Lung (tissue), 12 donors: Measurements from ENCODE around the gene SSH2. TPM values are rescaled to one million over a fixed set of nuclear protein-coding genes. Genes with fewer than 3 reads are reported as not detected.
A peak's percentile ranks its signal among the peaks of the same experiment; 100 is the strongest.

Experiments
- ATAC-seq: fragments of 200-7000 bp; cut with Tn5 transposase; one replicate; pipeline ENCODE4 v1.9.1; 2020; ENCODE audit warnings: moderate number of reproducible peaks; ENCODE audit not compliant: insufficient read depth, low FRiP score
- DNase-seq, 3 donors: peaks; one replicate each; pipeline ENCODE4 v3.0.0-alpha.2; 2013 to 2017
- H3K27ac ChIP-seq, 2 donors: one replicate each; pipeline ENCODE4 v1.5.1; 2013; ENCODE audit warnings: mild to moderate bottlenecking in 2 of 2, moderate library complexity in 2 of 2, control low read depth in 1 of 2, inconsistent platforms in 1 of 2, low read depth in 1 of 2, low read length in 1 of 2
- H3K27me3 ChIP-seq, 3 donors: one replicate each; pipeline ENCODE4 v1.5.1; 2013; ENCODE audit warnings: low read length in 2 of 3; ENCODE audit not compliant: control insufficient read depth in 3 of 3, insufficient read depth in 3 of 3
- H3K36me3 ChIP-seq, 4 donors: one replicate each; pipeline ENCODE4 v1.5.1; 2013; ENCODE audit warnings: low read length in 4 of 4, mild to moderate bottlenecking in 1 of 4, moderate library complexity in 1 of 4; ENCODE audit not compliant: control insufficient read depth in 4 of 4, insufficient read depth in 4 of 4
- H3K4me1 ChIP-seq, 5 donors: one replicate each; pipeline ENCODE4 v1.5.1; 2013; ENCODE audit warnings: low read length in 5 of 5, mild to moderate bottlenecking in 2 of 5, moderate library complexity in 1 of 5; ENCODE audit not compliant: control insufficient read depth in 5 of 5, insufficient read depth in 5 of 5
- H3K4me3 ChIP-seq: one replicate; pipeline ENCODE4 v1.5.1; 2013; ENCODE audit warnings: mild to moderate bottlenecking, control low read depth, moderate library complexity
- H3K9ac ChIP-seq, 2 donors: one replicate each; pipeline ENCODE4 v1.5.1; 2013; ENCODE audit warnings: low read length in 2 of 2, control low read depth in 1 of 2; ENCODE audit not compliant: insufficient read depth in 1 of 2
- H3K9me3 ChIP-seq, 4 donors: one replicate each; pipeline ENCODE4 v1.5.1; 2013; ENCODE audit warnings: low read length in 3 of 4, mild to moderate bottlenecking in 1 of 4, moderate library complexity in 1 of 4; ENCODE audit not compliant: control insufficient read depth in 4 of 4, insufficient read depth in 3 of 4
- CTCF ChIP-seq: IDR thresholded peaks from 2 replicates; pipeline ENCODE4 v1.5.1; 2012; ENCODE audit warnings: mild to moderate bottlenecking; ENCODE audit errors: control extremely low read depth, extremely low read depth
- WGBS, 2 donors: extraction: QIAGEN DNeasy Blood & Tissue Kit; methylation state at CpG; one replicate each; pipeline ENCODE4 v1.1.7; 2013; 5-methylcytosine and 5-hydroxymethylcytosine counted together
- polyA plus RNA-seq, 2 donors: library from polyadenylated mRNA; stranded (reverse); fragments of 200-250 nt; gene quantifications; one replicate each; pipeline ENCODE4 v1.2.1, GENCODE V29; 2013
- total RNA-seq, 2 donors: library from RNA; depleted of rRNA in 1 of 2; stranded (reverse); fragments of >200 nt in 1 of 2; gene quantifications; one replicate each; pipeline ENCODE4 v1.2.1, GENCODE V29; 2014 to 2021
- donor health status: control.
- donor health status: control.
- donor health status: Bipolar disorder and iron deficiency.
- donor health status: healthy.
- donor health status: DM: yes; HTN: yes; CAD: no.

Gene SSH2
- total and polyA plus RNA-seq, 4 donors = 23.4 to 69.4 (median 41.1) TPM

GRCh38 chr17:29590411-29591145 is 339.4 kb downstream of the SSH2 start:
- ATAC-seq (no peak), DNase-seq (peak in 1 of 3 donors; percentile 17)
- WGBS, 2 donors = 38 to 40% methylated on average over 30 of the region's 30 CpGs
- Histone ChIP-seq H3K27me3 (no peaks in the 10 kb centered on the region), H3K4me3 (no peak overlapping the region), H3K27ac (peak overlapping the region; percentile 51 to 89), H3K9me3 (no peaks in the 10 kb centered on the region), H3K9ac (no peak overlapping the region), H3K4me1 (peaks cover 10 to 74% (median 31%) of the 10 kb centered on the region in 5 donors), H3K36me3 (no peaks in the 10 kb centered on the region)
- no peak for TF ChIP-seq CTCF

- peak; percentile 87 to 94 (median 88) for DNase-seq
- Histone ChIP-seq H3K27ac (peak within 1 kb of the TSS; percentile 82 to 92), H3K9me3 (no peaks in the 10 kb centered on the region), H3K4me3 (peak within 1 kb of the TSS; percentile 80), H3K4me1 (peaks cover 10 to 75% (median 31%) of the 10 kb centered on the region in 5 donors), H3K9ac (peak within 1 kb of the TSS in 1 of 2 donors; percentile 71), H3K36me3 (no peaks in the 10 kb centered on the region), H3K27me3 (no peaks in the 10 kb centered on the region)
- 5 to 7% methylated on average over 44 to 70 of the region's 70 CpGs for WGBS, 2 donors
- peak; percentile 80 for ATAC-seq
- TF ChIP-seq CTCF = no peak
Observed at GRCh38 chr17:29589524-29590410, 340.3 kb downstream of the SSH2 start, which contains the start of gene GIT1. Gene GIT1 (minus strand): TSS chr17:29589648. CDS start chr17:29589378, 270 bp downstream.

GRCh38 chr17:29588562-29589411 is 341.2 kb downstream of the SSH2 start:
- ATAC-seq = no peak
- 1% methylated on average over 46 to 72 of the region's 72 CpGs for WGBS, 2 donors
- Histone ChIP-seq H3K27ac (peak overlapping the region; percentile 80 to 92), H3K4me1 (peaks cover 7 to 72% (median 33%) of the 10 kb centered on the region in 5 donors), H3K4me3 (peak overlapping the region; percentile 80), H3K27me3 (no peaks in the 10 kb centered on the region), H3K9ac (no peak overlapping the region), H3K36me3 (no peaks in the 10 kb centered on the region), H3K9me3 (no peaks in the 10 kb centered on the region)
- TF ChIP-seq CTCF = no peak
- peak in 2 of 3 donors; percentile 11 to 28 for DNase-seq
